ENCODE measurements around the gene APOBEC3A. TPM values are rescaled to one million over a fixed set of nuclear protein-coding genes. Genes with fewer than 3 reads are reported as not detected.

The APOBEC3A gene
- total and polyA plus RNA-seq, 2 of the 13 experiments (the other 11 are each of a cell fraction or from before 2014, with no cell fraction given), result not detected

DNA sequence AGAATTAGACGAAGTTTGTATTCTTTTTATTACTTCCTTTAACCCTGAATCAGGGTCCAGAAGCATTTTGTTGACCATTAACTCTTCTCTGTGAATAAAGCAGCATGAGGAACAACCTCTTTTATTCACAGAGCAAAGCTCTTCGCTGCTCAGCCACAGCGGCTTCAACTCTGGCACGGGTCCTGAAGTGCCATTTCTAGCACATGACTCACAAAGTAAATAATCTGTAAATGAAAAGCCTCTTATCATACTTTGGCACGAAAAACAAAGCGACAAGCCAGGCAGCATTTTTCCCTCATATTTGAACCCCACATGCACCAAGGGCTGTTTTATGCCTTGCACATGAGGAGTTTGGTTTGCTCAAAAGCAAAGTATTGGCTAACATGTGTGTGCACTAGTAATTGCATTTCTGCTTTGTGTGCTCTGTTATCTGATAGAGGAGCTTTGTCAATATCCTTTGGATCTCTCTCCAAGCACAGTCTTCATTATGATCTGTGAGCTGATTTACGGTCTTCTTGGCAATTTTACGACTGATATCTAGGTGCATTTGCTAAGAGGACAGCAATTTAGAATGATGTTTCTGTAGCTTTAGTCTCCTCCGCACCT lies 33.0 kb upstream of the APOBEC3A start (continued):
- TF ChIP-seq ZFP91 (CRISPR knock-in tag; IDR thresholded peaks at IDR 0.05; ENCODE audit: borderline replicate concordance) (no peak), PCBP2 (optimal IDR thresholded peaks at IDR 0.05; ENCODE audit: low read depth, low read length, poor library complexity, severe bottlenecking) (no peak), HDAC6 (IDR thresholded peaks at IDR 0.05; ENCODE audit: low read depth, low read length) (no peak), TAF1 (CRISPR knock-in tag; IDR thresholded peaks at IDR 0.05) (no peak), FOXP1 (IDR thresholded peaks at IDR 0.05) (no peak), FOXP1 (CRISPR knock-in tag; IDR thresholded peaks at IDR 0.05) (peak; percentile 70; the same call in 1 of the 2 replicates), ATF3 (CRISPR knock-in tag; IDR thresholded peaks at IDR 0.05) (peak; percentile 74; the same call in 1 of the 2 replicates), ZNF746 (CRISPR knock-in tag; IDR thresholded peaks at IDR 0.05) (no peak), IKZF4 (CRISPR knock-in tag; IDR thresholded peaks at IDR 0.05; ENCODE audit: borderline replicate concordance, low read depth, not compliant biosample characterization) (no peak), HNF1A (IDR thresholded peaks at IDR 0.05; ENCODE audit: low read depth) (peak; percentile 40; the same call in 1 of the 2 replicates), HNF1A (CRISPR knock-in tag; IDR thresholded peaks at IDR 0.05; ENCODE audit: borderline replicate concordance) (no peak; the same call in 1 of the 2 replicates), DR1 (CRISPR knock-in tag; IDR thresholded peaks at IDR 0.05) (no peak), RXRA (CRISPR knock-in tag; IDR thresholded peaks at IDR 0.05) (no peak; the same call in 1 of the 2 replicates), RXRB (CRISPR knock-in tag; IDR thresholded peaks at IDR 0.05; ENCODE audit: borderline replicate concordance) (0 out of 2 replicates have a peak, but pooled peaks have one; percentile 13), SETDB1 (CRISPR knock-in tag; IDR thresholded peaks at IDR 0.05; ENCODE audit: borderline replicate concordance) (no peak)
- TF ChIP-seq, protein P1, sequence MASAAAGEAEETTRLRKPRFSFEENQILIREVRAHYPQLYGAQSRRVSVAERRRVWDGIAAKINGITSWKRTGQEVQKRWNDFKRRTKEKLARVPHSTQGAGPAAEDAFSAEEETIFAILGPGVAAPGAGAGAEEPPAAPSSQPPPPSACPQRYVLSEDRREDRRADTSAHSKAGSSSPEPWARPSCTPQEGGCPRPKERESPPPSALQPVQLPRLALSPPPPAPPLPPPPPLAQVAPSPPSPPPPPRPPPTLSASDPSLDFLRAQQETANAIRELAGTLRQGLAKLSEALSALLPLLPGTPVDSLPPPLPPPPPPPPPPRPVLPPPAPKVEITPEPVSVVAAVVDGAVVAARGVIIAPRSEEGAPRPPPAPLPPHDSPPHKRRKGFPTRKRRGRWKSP (CRISPR knock-in tag; IDR thresholded peaks at IDR 0.05), result peak; percentile 48; the same call in 1 of the 2 replicates
- TF ChIP-seq, protein P2, sequence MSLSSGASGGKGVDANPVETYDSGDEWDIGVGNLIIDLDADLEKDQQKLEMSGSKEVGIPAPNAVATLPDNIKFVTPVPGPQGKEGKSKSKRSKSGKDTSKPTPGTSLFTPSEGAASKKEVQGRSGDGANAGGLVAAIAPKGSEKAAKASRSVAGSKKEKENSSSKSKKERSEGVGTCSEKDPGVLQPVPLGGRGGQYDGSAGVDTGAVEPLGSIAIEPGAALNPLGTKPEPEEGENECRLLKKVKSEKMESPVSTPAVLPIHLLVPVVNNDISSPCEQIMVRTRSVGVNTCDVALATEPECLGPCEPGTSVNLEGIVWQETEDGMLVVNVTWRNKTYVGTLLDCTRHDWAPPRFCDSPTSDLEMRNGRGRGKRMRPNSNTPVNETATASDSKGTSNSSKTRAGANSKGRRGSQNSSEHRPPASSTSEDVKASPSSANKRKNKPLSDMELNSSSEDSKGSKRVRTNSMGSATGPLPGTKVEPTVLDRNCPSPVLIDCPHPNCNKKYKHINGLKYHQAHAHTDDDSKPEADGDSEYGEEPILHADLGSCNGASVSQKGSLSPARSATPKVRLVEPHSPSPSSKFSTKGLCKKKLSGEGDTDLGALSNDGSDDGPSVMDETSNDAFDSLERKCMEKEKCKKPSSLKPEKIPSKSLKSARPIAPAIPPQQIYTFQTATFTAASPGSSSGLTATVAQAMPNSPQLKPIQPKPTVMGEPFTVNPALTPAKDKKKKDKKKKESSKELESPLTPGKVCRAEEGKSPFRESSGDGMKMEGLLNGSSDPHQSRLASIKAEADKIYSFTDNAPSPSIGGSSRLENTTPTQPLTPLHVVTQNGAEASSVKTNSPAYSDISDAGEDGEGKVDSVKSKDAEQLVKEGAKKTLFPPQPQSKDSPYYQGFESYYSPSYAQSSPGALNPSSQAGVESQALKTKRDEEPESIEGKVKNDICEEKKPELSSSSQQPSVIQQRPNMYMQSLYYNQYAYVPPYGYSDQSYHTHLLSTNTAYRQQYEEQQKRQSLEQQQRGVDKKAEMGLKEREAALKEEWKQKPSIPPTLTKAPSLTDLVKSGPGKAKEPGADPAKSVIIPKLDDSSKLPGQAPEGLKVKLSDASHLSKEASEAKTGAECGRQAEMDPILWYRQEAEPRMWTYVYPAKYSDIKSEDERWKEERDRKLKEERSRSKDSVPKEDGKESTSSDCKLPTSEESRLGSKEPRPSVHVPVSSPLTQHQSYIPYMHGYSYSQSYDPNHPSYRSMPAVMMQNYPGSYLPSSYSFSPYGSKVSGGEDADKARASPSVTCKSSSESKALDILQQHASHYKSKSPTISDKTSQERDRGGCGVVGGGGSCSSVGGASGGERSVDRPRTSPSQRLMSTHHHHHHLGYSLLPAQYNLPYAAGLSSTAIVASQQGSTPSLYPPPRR (CRISPR knock-in tag; IDR thresholded peaks at IDR 0.05; ENCODE audit: borderline replicate concordance), result peak; percentile 77; the same call in 1 of the 2 replicates
